Measurements from ENCODE around the gene SARNP. TPM values are rescaled to one million over a fixed set of nuclear protein-coding genes. Genes with fewer than 3 reads are reported as not detected.
"Not testable (repeated sequence)": the region's sequence is repeated elsewhere in the genome, so short reads cannot be mapped to it uniquely, and the experiment has no call there.

The SARNP gene
- total RNA-seq, 4 donors from 2014 or later: 50.3 to 90.5 (median 63.3) TPM

- no peaks in the 10 kb centered on the region for H3K9me3 ChIP-seq
- H3K36me3 ChIP-seq: peaks cover 0 to 81% of the 10 kb centered on the region in 2 donors
- ATAC-seq: no peak
- H3K27me3 ChIP-seq: no peaks in the 10 kb centered on the region
- no peak for TF ChIP-seq EP300 (IDR thresholded peaks at IDR 0.05)
- TF ChIP-seq POLR2A (IDR thresholded peaks at IDR 0.05): no peak
- TF ChIP-seq, protein P1, sequence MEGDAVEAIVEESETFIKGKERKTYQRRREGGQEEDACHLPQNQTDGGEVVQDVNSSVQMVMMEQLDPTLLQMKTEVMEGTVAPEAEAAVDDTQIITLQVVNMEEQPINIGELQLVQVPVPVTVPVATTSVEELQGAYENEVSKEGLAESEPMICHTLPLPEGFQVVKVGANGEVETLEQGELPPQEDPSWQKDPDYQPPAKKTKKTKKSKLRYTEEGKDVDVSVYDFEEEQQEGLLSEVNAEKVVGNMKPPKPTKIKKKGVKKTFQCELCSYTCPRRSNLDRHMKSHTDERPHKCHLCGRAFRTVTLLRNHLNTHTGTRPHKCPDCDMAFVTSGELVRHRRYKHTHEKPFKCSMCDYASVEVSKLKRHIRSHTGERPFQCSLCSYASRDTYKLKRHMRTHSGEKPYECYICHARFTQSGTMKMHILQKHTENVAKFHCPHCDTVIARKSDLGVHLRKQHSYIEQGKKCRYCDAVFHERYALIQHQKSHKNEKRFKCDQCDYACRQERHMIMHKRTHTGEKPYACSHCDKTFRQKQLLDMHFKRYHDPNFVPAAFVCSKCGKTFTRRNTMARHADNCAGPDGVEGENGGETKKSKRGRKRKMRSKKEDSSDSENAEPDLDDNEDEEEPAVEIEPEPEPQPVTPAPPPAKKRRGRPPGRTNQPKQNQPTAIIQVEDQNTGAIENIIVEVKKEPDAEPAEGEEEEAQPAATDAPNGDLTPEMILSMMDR (IDR thresholded peaks at IDR 0.05): no peak
- no peak for TF ChIP-seq POLR2AphosphoS5 (IDR thresholded peaks at IDR 0.05)
- no peaks in the 10 kb centered on the region for H3K4me1 ChIP-seq
- no peak overlapping the region for H3K27ac ChIP-seq
- no peak overlapping the region for H3K4me3 ChIP-seq
- 87 to 100% methylated on average over 3 of the region's 6 CpGs for WGBS, 2 donors (ENCODE audit: low coverage in 1 of 2)
Observed at GRCh38 chr12:55760663-55761062, 56.9 kb downstream of the SARNP start.

DNA sequence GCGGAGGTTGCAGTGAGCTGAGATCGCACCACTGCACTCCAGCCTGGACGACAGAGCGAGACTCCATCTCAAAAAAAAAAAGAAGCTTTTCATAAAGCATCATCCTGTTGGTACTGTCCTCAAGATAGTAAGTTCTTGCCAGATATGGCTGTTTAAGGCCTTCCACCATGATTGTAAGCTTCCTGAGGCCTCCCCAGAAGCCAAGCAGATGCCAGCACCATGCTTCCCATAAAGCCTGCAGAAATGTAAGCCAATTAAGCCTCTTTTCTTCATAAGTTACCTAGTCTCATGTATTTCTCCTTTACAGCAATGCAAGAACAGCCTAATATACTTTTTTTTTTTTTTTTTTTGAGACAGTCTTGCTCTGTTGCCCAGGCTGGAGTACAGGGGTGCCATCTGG, 58.9 kb downstream of the SARNP start:
- peaks cover 0 to 96% of the 10 kb centered on the region in 2 donors for H3K36me3 ChIP-seq
- not testable (repeated sequence) for H3K27ac ChIP-seq, H3K4me1 ChIP-seq, ATAC-seq, H3K27me3 ChIP-seq, H3K9me3 ChIP-seq, H3K4me3 ChIP-seq
- 80 to 95% methylated on average over 1 to 3 of the region's 4 CpGs for WGBS, 2 donors (ENCODE audit: low coverage in 1 of 2)

DNA sequence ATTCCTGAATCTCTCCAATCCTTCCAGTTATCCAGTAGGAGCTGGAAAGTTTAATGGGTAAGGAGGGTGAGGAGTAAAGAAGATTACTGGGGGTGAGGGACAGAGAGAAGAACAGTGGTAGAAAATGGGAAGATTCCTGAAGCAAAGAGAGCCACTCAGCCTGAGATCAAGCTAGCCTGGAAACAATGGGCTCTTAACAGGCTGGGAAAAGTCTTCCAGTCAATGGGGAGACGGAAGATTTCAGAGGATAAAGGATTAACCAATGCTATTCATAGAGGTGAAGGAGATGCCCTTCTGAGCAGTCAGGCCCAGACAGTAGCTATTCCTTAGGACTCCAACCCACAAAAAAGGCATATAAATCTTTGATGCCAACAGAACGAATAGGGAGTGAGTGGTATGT, 59.8 kb downstream of the SARNP start:
- TF ChIP-seq, protein P1 (IDR thresholded peaks at IDR 0.05): no peak
- TF ChIP-seq POLR2A (IDR thresholded peaks at IDR 0.05) (no peak), EP300 (IDR thresholded peaks at IDR 0.05) (no peak), POLR2AphosphoS5 (IDR thresholded peaks at IDR 0.05) (no peak)
- H3K36me3 ChIP-seq: peaks cover 0 to 96% of the 10 kb centered on the region in 2 donors

GRCh38 chr12:55755246-55755645, 62.3 kb downstream of the SARNP start:
- Histone ChIP-seq H3K4me3 (no peak overlapping the region), H3K27ac (no peak overlapping the region), H3K27me3 (no peaks in the 10 kb centered on the region), H3K4me1 (no peaks in the 10 kb centered on the region), H3K9me3 (no peaks in the 10 kb centered on the region), H3K36me3 (peaks cover 2 to 98% of the 10 kb centered on the region in 2 donors)
- TF ChIP-seq POLR2A (IDR thresholded peaks at IDR 0.05) (no peak), POLR2AphosphoS5 (IDR thresholded peaks at IDR 0.05) (no peak), EP300 (IDR thresholded peaks at IDR 0.05) (no peak)
- TF ChIP-seq, protein P1 (IDR thresholded peaks at IDR 0.05): no peak
- 30 to 43% methylated on average over 2 of the region's 2 CpGs for WGBS, 2 donors (ENCODE audit: low coverage in 1 of 2)
- no peak for ATAC-seq

More for the DNA sequence above, 59.8 kb downstream of the SARNP start:
- ATAC-seq: no peak
- H3K27ac ChIP-seq: no peak overlapping the region
- whole genome bisulfite sequencing, 2 donors (ENCODE audit: low coverage in 1 of 2): 80 to 85% methylated on average over 2 of the region's 2 CpGs
- H3K4me1 ChIP-seq: no peaks in the 10 kb centered on the region
- no peaks in the 10 kb centered on the region for H3K27me3 ChIP-seq
- H3K9me3 ChIP-seq: no peaks in the 10 kb centered on the region
- H3K4me3 ChIP-seq: no peak overlapping the region

GRCh38 chr12:55748230-55748993, 69.1 kb downstream of the SARNP start:
- WGBS, 2 donors (ENCODE audit: low coverage in 1 of 2): 96 to 100% methylated on average over 2 of the region's 18 CpGs

More at GRCh38 chr12:55748230-55748993, 69.1 kb downstream of the SARNP start:
- TF ChIP-seq, protein P1 (IDR thresholded peaks at IDR 0.05): no peak
- no peak for TF ChIP-seq POLR2A (IDR thresholded peaks at IDR 0.05)
- TF ChIP-seq EP300 (IDR thresholded peaks at IDR 0.05): no peak
- no peak for TF ChIP-seq POLR2AphosphoS5 (IDR thresholded peaks at IDR 0.05)
- ATAC-seq: no peak
- no peak overlapping the region for H3K27ac ChIP-seq
- H3K9me3 ChIP-seq: no peaks in the 10 kb centered on the region
- H3K4me3 ChIP-seq: no peak overlapping the region
- peaks cover 2 to 47% of the 10 kb centered on the region in 2 donors for H3K36me3 ChIP-seq
- H3K4me1 ChIP-seq: peaks cover 0 to 47% (median 25%) of the 10 kb centered on the region in 3 donors
- H3K27me3 ChIP-seq: no peaks in the 10 kb centered on the region
